ENCODE results near the gene NTHL1. TPM values are rescaled to one million over a fixed set of nuclear protein-coding genes. Genes with fewer than 3 reads are reported as not detected.

The NTHL1 gene
- total and polyA plus RNA-seq, 10 of the 15 experiments (the other 5 are each of a cell fraction or from before 2014, with no cell fraction given): 0.85 to 54.7 (median 39.0) TPM

DNA sequence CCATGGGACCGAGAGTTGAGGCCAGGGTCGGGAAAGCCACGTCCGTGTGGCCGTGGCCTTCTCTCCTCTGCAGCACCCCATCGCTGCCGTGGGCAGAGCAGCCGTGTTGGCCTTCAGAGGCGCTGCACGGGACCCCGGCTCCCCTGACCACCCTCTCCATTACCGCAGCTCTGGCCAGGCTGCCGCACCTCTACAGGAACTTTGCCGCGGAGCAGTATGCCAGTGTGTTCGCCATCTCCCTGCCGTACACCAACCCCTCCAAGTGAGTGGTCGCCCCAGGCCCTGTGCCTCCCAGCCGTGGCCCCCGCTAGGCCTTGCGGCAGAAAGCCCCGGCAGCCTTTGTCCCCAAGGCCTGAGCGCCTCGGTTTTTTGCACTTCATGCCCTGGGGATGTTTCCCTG, 28.0 kb upstream of the NTHL1 start:
- WGBS (ENCODE audit: insufficient coverage, insufficient replicate concordance, low lambda C conversion rate, missing lambda C conversion rate): 92% methylated on average over 21 of the region's 24 CpGs
- Histone ChIP-seq H3K36me3 (ENCODE audit: control insufficient read depth in 2 of 2, insufficient read depth in 2 of 2, low read length in 1 of 2) (peaks cover 0 to 7% of the 10 kb centered on the region in 2 experiments; a peak in 3 of 4 replicates), H3K4me2 (ENCODE audit: control insufficient read depth, insufficient read depth) (no peak overlapping the region), H3K9me3 (replicated peaks; ENCODE audit: control insufficient read depth, insufficient read depth, low read length) (no peaks in the 10 kb centered on the region), H3K4me3 (no peak overlapping the region), H4K20me1 (ENCODE audit: control insufficient read depth, insufficient read depth) (no peaks in the 10 kb centered on the region), H2AFZ (ENCODE audit: control insufficient read depth, low read depth, low read length) (no peak overlapping the region), H3K27ac (ENCODE audit: control insufficient read depth, insufficient read depth) (no peak overlapping the region), H3K27me3 (replicated peaks in 1 of 2; ENCODE audit: control insufficient read depth in 2 of 2, insufficient read depth in 2 of 2, low read length in 1 of 2) (no peaks in the 10 kb centered on the region), H3K9ac (ENCODE audit: control insufficient read depth, insufficient read depth, low read length) (no peak overlapping the region), H3K79me2 (ENCODE audit: control insufficient read depth, insufficient read depth, low read length) (no peaks in the 10 kb centered on the region), H3K4me1 (ENCODE audit: control insufficient read depth, insufficient read depth, low read length) (no peaks in the 10 kb centered on the region)
- intact Hi-C loops (cut with micrococcal nuclease; ENCODE audit: unreplicated experiment): no loop called here
- ATAC-seq (no peak), FAIRE-seq (no peak), DNase-seq (ENCODE audit: low read depth, low spot score) (no peak)
- in situ Hi-C loops (cut with MboI): no loop called here
- ChIA-PET RAD21 (ENCODE audit: unreplicated experiment) (no interaction called here), POLR2A (interaction anchor here (0.6 kb wide), 1 partner anchor 80 kb away, joined by 4 read pairs; the partner anchor contains the start of gene TRAF7), CTCF (no interaction called here), SMC1A (ENCODE audit: uncharacterized antibody, unreplicated experiment) (no interaction called here)
- no peak for TF ChIP-seq TBL1XR1 (IDR thresholded peaks at IDR 0.05; ENCODE audit: low read depth, low read length)
- TF ChIP-seq STAT3 (IDR thresholded peaks at IDR 0.05; ENCODE audit: low read depth, low read length): no peak
- TF ChIP-seq, protein P1, sequence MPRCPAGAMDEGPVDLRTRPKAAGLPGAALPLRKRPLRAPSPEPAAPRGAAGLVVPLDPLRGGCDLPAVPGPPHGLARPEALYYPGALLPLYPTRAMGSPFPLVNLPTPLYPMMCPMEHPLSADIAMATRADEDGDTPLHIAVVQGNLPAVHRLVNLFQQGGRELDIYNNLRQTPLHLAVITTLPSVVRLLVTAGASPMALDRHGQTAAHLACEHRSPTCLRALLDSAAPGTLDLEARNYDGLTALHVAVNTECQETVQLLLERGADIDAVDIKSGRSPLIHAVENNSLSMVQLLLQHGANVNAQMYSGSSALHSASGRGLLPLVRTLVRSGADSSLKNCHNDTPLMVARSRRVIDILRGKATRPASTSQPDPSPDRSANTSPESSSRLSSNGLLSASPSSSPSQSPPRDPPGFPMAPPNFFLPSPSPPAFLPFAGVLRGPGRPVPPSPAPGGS (IDR thresholded peaks at IDR 0.05; ENCODE audit: borderline replicate concordance, insufficient read depth, low read depth, low read length, poor library complexity, severe bottlenecking): no peak
- TF ChIP-seq BACH1 (IDR thresholded peaks at IDR 0.05; ENCODE audit: borderline replicate concordance): no peak
- no peak for TF ChIP-seq IKZF1 (conservative IDR thresholded peaks at IDR 0.05)
- TF ChIP-seq EGR1 (IDR thresholded peaks at IDR 0.05; ENCODE audit: borderline replicate concordance in 1 of 2, low read depth in 2 of 2, low read length in 2 of 2): no peak
- TF ChIP-seq RBBP5 (conservative IDR thresholded peaks at IDR 0.05): no peak
- no peak for TF ChIP-seq ZNF207 (IDR thresholded peaks at IDR 0.05; ENCODE audit: borderline replicate concordance)
- TF ChIP-seq, protein P2, sequence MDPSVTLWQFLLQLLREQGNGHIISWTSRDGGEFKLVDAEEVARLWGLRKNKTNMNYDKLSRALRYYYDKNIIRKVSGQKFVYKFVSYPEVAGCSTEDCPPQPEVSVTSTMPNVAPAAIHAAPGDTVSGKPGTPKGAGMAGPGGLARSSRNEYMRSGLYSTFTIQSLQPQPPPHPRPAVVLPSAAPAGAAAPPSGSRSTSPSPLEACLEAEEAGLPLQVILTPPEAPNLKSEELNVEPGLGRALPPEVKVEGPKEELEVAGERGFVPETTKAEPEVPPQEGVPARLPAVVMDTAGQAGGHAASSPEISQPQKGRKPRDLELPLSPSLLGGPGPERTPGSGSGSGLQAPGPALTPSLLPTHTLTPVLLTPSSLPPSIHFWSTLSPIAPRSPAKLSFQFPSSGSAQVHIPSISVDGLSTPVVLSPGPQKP (IDR thresholded peaks at IDR 0.05; ENCODE audit: low read depth, low read length): no peak
- no peak for TF ChIP-seq SREBF2 (IDR thresholded peaks at IDR 0.05; ENCODE audit: low read length)
- TF ChIP-seq, protein P3, sequence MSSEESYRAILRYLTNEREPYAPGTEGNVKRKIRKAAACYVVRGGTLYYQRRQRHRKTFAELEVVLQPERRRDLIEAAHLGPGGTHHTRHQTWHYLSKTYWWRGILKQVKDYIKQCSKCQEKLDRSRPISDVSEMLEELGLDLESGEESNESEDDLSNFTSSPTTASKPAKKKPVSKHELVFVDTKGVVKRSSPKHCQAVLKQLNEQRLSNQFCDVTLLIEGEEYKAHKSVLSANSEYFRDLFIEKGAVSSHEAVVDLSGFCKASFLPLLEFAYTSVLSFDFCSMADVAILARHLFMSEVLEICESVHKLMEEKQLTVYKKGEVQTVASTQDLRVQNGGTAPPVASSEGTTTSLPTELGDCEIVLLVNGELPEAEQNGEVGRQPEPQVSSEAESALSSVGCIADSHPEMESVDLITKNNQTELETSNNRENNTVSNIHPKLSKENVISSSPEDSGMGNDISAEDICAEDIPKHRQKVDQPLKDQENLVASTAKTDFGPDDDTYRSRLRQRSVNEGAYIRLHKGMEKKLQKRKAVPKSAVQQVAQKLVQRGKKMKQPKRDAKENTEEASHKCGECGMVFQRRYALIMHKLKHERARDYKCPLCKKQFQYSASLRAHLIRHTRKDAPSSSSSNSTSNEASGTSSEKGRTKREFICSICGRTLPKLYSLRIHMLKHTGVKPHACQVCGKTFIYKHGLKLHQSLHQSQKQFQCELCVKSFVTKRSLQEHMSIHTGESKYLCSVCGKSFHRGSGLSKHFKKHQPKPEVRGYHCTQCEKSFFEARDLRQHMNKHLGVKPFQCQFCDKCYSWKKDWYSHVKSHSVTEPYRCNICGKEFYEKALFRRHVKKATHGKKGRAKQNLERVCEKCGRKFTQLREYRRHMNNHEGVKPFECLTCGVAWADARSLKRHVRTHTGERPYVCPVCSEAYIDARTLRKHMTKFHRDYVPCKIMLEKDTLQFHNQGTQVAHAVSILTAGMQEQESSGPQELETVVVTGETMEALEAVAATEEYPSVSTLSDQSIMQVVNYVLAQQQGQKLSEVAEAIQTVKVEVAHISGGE (CRISPR knock-in tag; IDR thresholded peaks at IDR 0.05): no peak
- no TSS peak for BruUV-seq (replicated peaks)
